HG02970 (cell line): Measurements from ENCODE around the gene AMHR2.
"Not testable (repeated sequence)": the region's sequence is repeated elsewhere in the genome, so short reads cannot be mapped to it uniquely, and the experiment has no call there.

ENCODE experiments used
- ATAC-seq: cut with Tn5 transposase; IDR thresholded peaks from one replicate; pipeline ENCODE4 v1.9.1; 2021; ENCODE audit warnings: mild to moderate bottlenecking, moderate library complexity, moderate number of reproducible peaks; ENCODE audit not compliant: unreplicated experiment, low FRiP score

Gene AMHR2

GRCh38 chr12:53423597-53423996 lies at the start of gene AMHR2:
TSS of gene AMHR2 (plus strand) at chr12:53423855. CDS start at chr12:53423935, 80 bp downstream.
- ATAC-seq = no peak

- not testable (repeated sequence) for ATAC-seq
Measured at GRCh38 chr12:53374277-53374676, 49.4 kb upstream of the AMHR2 start.

- no peak for ATAC-seq
Measured at GRCh38 chr12:53376747-53377146, 46.9 kb upstream of the AMHR2 start.

GRCh38 chr12:53378222-53378621 lies 45.4 kb upstream of the AMHR2 start:
- no peak for ATAC-seq

GRCh38 chr12:53378724-53379388 lies 44.8 kb upstream of the AMHR2 start:
- ATAC-seq = no peak

- ATAC-seq = peak; percentile 78
Measured at GRCh38 chr12:53379389-53380103, 44.1 kb upstream of the AMHR2 start.

GRCh38 chr12:53380104-53380793 lies 43.4 kb upstream of the AMHR2 start, which contains the start of gene SP1:
TSS of gene SP1 (plus strand) at chr12:53380176. CDS start at chr12:53380292, 116 bp downstream.
- peak; percentile 41 for ATAC-seq

GRCh38 chr12:53380794-53381730 lies 42.6 kb upstream of the AMHR2 start:
- no peak for ATAC-seq

- ATAC-seq = no peak
Measured at GRCh38 chr12:53381731-53382630, 41.7 kb upstream of the AMHR2 start.

- no peak for ATAC-seq
Measured at GRCh38 chr12:53383258-53383657, 40.4 kb upstream of the AMHR2 start.

GRCh38 chr12:53386381-53386780 lies 37.3 kb upstream of the AMHR2 start:
- not testable (repeated sequence) for ATAC-seq

GRCh38 chr12:53388932-53389331 lies 34.7 kb upstream of the AMHR2 start:
- no peak for ATAC-seq

GRCh38 chr12:53389702-53390101 lies 34.0 kb upstream of the AMHR2 start:
- no peak for ATAC-seq

GRCh38 chr12:53391724-53392123 lies 31.9 kb upstream of the AMHR2 start:
- no peak for ATAC-seq

GRCh38 chr12:53399896-53400295 lies 23.8 kb upstream of the AMHR2 start:
- no peak for ATAC-seq

GRCh38 chr12:53402351-53402750 lies 21.3 kb upstream of the AMHR2 start:
- ATAC-seq = not testable (repeated sequence)

GRCh38 chr12:53402871-53403270 lies 20.8 kb upstream of the AMHR2 start:
- no peak for ATAC-seq

GRCh38 chr12:53410951-53411350 lies 12.7 kb upstream of the AMHR2 start:
- no peak for ATAC-seq

GRCh38 chr12:53413485-53414204 lies 10.0 kb upstream of the AMHR2 start:
- no peak for ATAC-seq
